Spleen (tissue), 11 donors: Measurements from ENCODE around the gene SSBP3. TPM values are rescaled to one million over a fixed set of nuclear protein-coding genes. Genes with fewer than 3 reads are reported as not detected.

ENCODE experiments used
- DNase-seq: peaks from one replicate; pipeline ENCODE4 v3.0.0-alpha.2; 2020
- H3K27ac ChIP-seq, 8 donors: fragments of 200-600 bp; sonication (generic) in 7 of 8; 1 replicate in 4 of 8; 2 replicates in 4 of 8; pipeline versions ENCODE4 v1.5.0 to v1.8.0; 2016 to 2021; ENCODE audit warnings: inconsistent platforms in 4 of 8, mild to moderate bottlenecking in 4 of 8, moderate library complexity in 1 of 8
- H3K27me3 ChIP-seq, 7 donors: fragments of 200-600 bp; sonication (generic) in 6 of 7; replicated peaks in 1 of 7; 1 replicate in 4 of 7; 2 replicates in 3 of 7; pipeline versions ENCODE4 v1.5.0 to v1.8.0; 2016 to 2021; ENCODE audit warnings: inconsistent platforms in 3 of 7, mild to moderate bottlenecking in 1 of 7
- H3K36me3 ChIP-seq, 6 donors: fragments of 200-600 bp; sonication (generic) in 5 of 6; 1 replicate in 4 of 6; 2 replicates in 2 of 6; pipeline versions ENCODE4 v1.5.0 to v1.8.0; 2016 to 2021; ENCODE audit warnings: inconsistent platforms in 2 of 6
- H3K4me1 ChIP-seq, 6 donors: fragments of 200-600 bp; sonication (generic) in 5 of 6; 1 replicate in 3 of 6; 2 replicates in 3 of 6; pipeline versions ENCODE4 v1.5.0 to v1.8.0; 2016 to 2021; ENCODE audit warnings: inconsistent platforms in 3 of 6
- H3K4me3 ChIP-seq, 8 donors: fragments of 200-600 bp; sonication (generic) in 7 of 8; 1 replicate in 4 of 8; 2 replicates in 4 of 8; pipeline versions ENCODE4 v1.5.0 to v1.8.0; 2016 to 2021; ENCODE audit warnings: inconsistent platforms in 4 of 8, mild to moderate bottlenecking in 4 of 8, moderate library complexity in 2 of 8
- H3K9me3 ChIP-seq, 8 donors: fragments of 200-600 bp; sonication (generic) in 7 of 8; 1 replicate in 4 of 8; 2 replicates in 4 of 8; pipeline versions ENCODE4 v1.5.0 to v1.8.0; 2016 to 2021; ENCODE audit warnings: inconsistent platforms in 4 of 8
- POLR2A ChIP-seq, 3 donors: fragments of 450-650 bp; IDR thresholded peaks; one replicate each; pipeline ENCODE4 v1.5.1; 2017; ENCODE audit warnings: antibody characterized with exemption in 3 of 3, mild to moderate bottlenecking in 1 of 3
- POLR2AphosphoS5 ChIP-seq, 3 donors: sonication (generic); formaldehyde crosslinking; IDR thresholded peaks; one replicate each; pipeline ENCODE4 v1.5.1; 2017; ENCODE audit warnings: antibody characterized with exemption in 3 of 3
- WGBS, 5 donors: extraction: QIAGEN DNeasy Blood & Tissue Kit in 3 of 5; methylation state at CpG; one replicate each; pipeline versions ENCODE4 v1.1.5 to v1.1.7; 2013 to 2018; 5-methylcytosine and 5-hydroxymethylcytosine counted together
- intact Hi-C: fragments of 100-400 bp; cut with DNase I; formaldehyde crosslinking; loops from one replicate; pipeline ENCODE4 v1.15.0; 2023; ENCODE audit warnings: low total_unique reads
- polyA plus RNA-seq, 3 donors: library from polyadenylated mRNA; stranded (reverse); fragments of 200-250 nt; gene quantifications; one replicate each; pipeline ENCODE4 v1.2.1, GENCODE V29; 2013
- total RNA-seq, 7 donors: library from RNA; depleted of rRNA in 3 of 7; stranded (reverse); fragments of >200 nt in 3 of 7; fragmentation: NEBNext Ultra II Directional in 4 of 7; extraction: Animal tissue kit (Norgen Biotek cat#: 25700) in 4 of 7; gene quantifications; one replicate each; pipeline versions ENCODE4 v1.1.0 to v1.2.1, GENCODE V29; 2016 to 2021
- TF ChIP-seq, protein P1 (sequence below), 11 experiments: fragments of 200-600 bp in 7 of 11; fragments of 450-650 bp in 4 of 11; sonication (generic) in 4 of 11; IDR thresholded peaks in 8 of 11; conservative IDR thresholded peaks in 3 of 11; 1 replicate in 7 of 11; 2 replicates in 4 of 11; pipeline versions ENCODE4 v1.4.0 to v1.8.0; 2016 to 2021; ENCODE audit warnings: antibody characterized with exemption in 11 of 11, inconsistent platforms in 4 of 11, mild to moderate bottlenecking in 1 of 11
- donor health status: healthy with polysubstance abuse.
- donor health status: DM: no; HTN: no; CAD: no; lungs with moderate emphysema.
- donor health status: DM: no; HTN: no; CAD: no.
- donor health status: Bipolar disorder and iron deficiency.
- donor health status: healthy.
- donor health status: DM: no; HTN: no; CAD: no.
- donor health status: DM: yes; HTN: yes; CAD: no.

The SSBP3 gene
- total and polyA plus RNA-seq, 10 donors: 14.4 to 73.5 (median 26.3) TPM

DNA sequence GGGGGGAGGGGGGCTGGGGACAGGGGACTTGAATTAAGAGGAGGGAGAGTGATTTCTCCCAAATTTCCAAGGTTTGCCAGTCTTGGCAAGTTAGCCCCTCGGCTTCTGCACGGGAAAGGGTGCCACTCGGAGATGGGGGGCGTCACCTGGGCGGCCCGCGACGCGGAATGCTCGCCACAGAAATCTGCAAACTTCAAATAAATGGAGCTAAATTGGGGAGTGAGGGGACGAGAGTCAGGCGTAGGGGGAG lies 885 bp upstream of the SSBP3 start:
- 0 to 1% (median 1%) methylated on average over 12 of the region's 12 CpGs for WGBS, 5 donors
- intact Hi-C loops: loop anchor here (5.0 kb wide), 1 partner anchor 335 kb away; no protein-coding TSS in a partner anchor
- TF ChIP-seq POLR2AphosphoS5 (IDR thresholded peaks at IDR 0.05): no peak
- TF ChIP-seq POLR2A (IDR thresholded peaks at IDR 0.05): no peak
- TF ChIP-seq, protein P1, sequence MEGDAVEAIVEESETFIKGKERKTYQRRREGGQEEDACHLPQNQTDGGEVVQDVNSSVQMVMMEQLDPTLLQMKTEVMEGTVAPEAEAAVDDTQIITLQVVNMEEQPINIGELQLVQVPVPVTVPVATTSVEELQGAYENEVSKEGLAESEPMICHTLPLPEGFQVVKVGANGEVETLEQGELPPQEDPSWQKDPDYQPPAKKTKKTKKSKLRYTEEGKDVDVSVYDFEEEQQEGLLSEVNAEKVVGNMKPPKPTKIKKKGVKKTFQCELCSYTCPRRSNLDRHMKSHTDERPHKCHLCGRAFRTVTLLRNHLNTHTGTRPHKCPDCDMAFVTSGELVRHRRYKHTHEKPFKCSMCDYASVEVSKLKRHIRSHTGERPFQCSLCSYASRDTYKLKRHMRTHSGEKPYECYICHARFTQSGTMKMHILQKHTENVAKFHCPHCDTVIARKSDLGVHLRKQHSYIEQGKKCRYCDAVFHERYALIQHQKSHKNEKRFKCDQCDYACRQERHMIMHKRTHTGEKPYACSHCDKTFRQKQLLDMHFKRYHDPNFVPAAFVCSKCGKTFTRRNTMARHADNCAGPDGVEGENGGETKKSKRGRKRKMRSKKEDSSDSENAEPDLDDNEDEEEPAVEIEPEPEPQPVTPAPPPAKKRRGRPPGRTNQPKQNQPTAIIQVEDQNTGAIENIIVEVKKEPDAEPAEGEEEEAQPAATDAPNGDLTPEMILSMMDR (IDR thresholded peaks at IDR 0.05 in 8 of 11, conservative IDR thresholded peaks at IDR 0.05 in 3 of 11): no peak
- peak; percentile 83 for DNase-seq
- Histone ChIP-seq H3K4me3 (peak overlapping the region; percentile 71 to 95 (median 84)), H3K27me3 (peaks cover 0 to 15% (median 0%) of the 10 kb centered on the region in 7 donors), H3K9me3 (no peaks in the 10 kb centered on the region), H3K36me3 (peaks cover 0 to 9% (median under 1%) of the 10 kb centered on the region in 6 donors), H3K27ac (peak overlapping the region; percentile 76 to 94 (median 90)), H3K4me1 (peaks cover 21 to 65% (median 58%) of the 10 kb centered on the region in 6 donors)

DNA sequence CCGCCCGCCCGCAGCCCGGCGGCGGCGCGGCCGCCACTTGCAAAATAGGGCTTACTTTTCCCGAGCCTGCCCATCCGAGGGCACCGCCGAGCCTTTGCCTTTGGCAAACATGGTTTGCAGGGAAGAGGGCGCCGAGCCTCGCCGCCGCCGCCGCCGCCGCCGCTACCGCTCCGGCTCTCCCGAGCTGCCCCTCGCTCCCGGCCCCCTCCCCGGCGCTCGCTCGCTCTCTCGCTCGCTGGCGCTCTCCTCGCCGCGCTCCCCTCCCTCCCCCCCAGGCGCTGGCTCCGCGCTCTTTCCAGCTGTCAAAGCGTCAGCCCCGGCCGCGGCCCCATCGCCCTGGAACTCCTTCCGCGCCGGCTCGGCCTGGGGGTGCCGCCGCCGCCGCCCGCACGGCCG lies 298 bp downstream of the SSBP3 start:
- Histone ChIP-seq H3K9me3 (no peaks in the 10 kb centered on the region), H3K4me1 (peaks cover 21 to 75% (median 62%) of the 10 kb centered on the region in 6 donors), H3K4me3 (peak overlapping the region; percentile 48 to 95 (median 84)), H3K27ac (peak overlapping the region in 6 of 8 donors; percentile 58 to 94 (median 91)), H3K36me3 (peaks cover 0 to 21% (median 6%) of the 10 kb centered on the region in 6 donors), H3K27me3 (peaks cover 0 to 15% (median 0%) of the 10 kb centered on the region in 7 donors)
- TF ChIP-seq POLR2A (IDR thresholded peaks at IDR 0.05) (no peak), POLR2AphosphoS5 (IDR thresholded peaks at IDR 0.05) (no peak)
- TF ChIP-seq, protein P1 (IDR thresholded peaks at IDR 0.05 in 8 of 11, conservative IDR thresholded peaks at IDR 0.05 in 3 of 11): no peak
- WGBS, 5 donors: 0 to 2% (median 1%) methylated on average over 21 to 57 of the region's 57 CpGs; no CpG with 5 or more reads in 2 of the 5 donors
- intact Hi-C loops: loop anchor here (5.0 kb wide), 1 partner anchor 334 kb away; no protein-coding TSS in a partner anchor
- DNase-seq: no peak

DNA sequence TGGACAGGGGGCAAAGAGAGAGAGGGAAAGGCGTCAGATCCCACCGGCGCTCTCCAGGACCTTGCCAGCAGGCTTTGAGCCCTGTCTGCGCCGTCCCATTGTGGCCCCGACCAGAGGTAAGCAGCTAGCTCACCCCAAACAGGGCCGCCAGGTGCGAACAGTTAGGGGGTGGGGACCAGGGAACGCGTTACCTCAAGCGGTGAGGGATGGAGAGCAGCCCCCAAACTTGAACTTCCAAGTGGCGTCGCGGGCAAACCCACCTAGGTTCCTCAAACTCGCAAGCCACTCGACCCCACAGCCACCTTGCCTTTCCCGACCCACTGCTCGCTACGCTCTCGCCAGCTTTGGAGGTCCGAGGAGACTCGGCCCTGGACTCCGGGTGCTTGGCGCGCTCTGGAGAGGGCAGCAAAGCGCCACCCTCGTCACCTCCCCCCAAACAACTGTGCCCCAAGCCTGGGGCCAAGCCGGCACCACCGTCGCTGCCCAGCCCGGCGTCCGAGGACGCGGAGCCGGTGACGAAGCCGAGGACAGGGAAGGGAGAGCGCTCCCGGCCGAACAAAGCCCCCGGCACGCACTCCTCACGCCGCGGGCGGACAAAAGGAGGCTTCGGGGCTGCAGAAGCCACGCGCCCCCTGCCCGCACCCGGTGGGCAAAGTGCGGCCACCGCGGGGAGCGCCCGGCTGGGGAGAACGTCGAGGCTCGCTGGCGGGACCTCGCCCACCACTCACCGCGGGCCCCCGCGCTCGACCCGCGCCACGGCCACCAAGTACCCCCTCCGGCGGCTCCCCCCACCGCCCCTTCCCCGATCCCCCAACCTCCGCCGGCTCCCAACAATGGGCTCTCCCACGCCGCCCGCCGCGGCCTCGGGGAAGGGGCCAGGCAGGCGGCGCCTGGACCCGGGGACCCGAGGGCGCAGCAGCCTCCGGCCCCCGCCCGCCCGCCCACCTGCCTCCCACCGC lies 976 bp downstream of the SSBP3 start:
- peak overlapping the region; percentile 48 to 95 (median 84) for H3K4me3 ChIP-seq
- no peaks in the 10 kb centered on the region for H3K9me3 ChIP-seq
- H3K27me3 ChIP-seq: peaks cover 0 to 15% (median 0%) of the 10 kb centered on the region in 7 donors
- WGBS, 5 donors: 2 to 7% (median 3%) methylated on average over 22 to 92 of the region's 92 CpGs
- TF ChIP-seq POLR2A (IDR thresholded peaks at IDR 0.05) (no peak), POLR2AphosphoS5 (IDR thresholded peaks at IDR 0.05) (peak in 2 of 3 donors; percentile 54 to 59)
- TF ChIP-seq, protein P1 (IDR thresholded peaks at IDR 0.05 in 8 of 11, conservative IDR thresholded peaks at IDR 0.05 in 3 of 11): peak in 1 of 11 experiments; percentile 7
- peak overlapping the region in 7 of 8 donors; percentile 36 to 94 (median 90) for H3K27ac ChIP-seq
- peaks cover 0 to 28% (median 6%) of the 10 kb centered on the region in 6 donors for H3K36me3 ChIP-seq
- peak; percentile 85 for DNase-seq
- peaks cover 21 to 82% (median 66%) of the 10 kb centered on the region in 6 donors for H3K4me1 ChIP-seq
- intact Hi-C loops: loop anchor here (5.0 kb wide), 1 partner anchor 333 kb away; no protein-coding TSS in a partner anchor

DNA sequence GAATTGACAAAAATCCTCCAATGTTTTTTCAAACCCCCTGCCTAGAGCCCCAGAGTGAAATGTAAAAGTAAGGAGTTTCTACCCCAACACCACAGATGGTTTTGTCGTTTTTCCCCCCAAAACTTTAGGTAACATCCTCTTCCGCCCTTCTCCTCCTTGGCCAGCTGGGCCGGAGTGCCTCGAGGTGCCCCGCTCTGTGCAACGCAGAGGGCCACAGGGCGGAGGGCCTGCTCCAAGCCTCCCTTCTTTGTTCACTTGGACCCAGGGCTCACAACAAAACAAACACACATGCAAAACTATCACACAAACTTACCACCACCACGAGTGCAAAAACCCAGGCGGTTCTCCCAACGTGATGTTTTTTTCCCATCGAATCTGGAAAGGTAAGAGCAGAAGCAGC lies 1.9 kb downstream of the SSBP3 start:
- intact Hi-C loops: no loop called here
- 43 to 62% (median 54%) methylated on average over 11 of the region's 11 CpGs for WGBS, 5 donors
- no peak for DNase-seq
- Histone ChIP-seq H3K27me3 (peaks cover 0 to 15% (median 0%) of the 10 kb centered on the region in 7 donors), H3K36me3 (peaks cover 0 to 37% (median 15%) of the 10 kb centered on the region in 6 donors), H3K4me1 (peaks cover 21 to 80% (median 60%) of the 10 kb centered on the region in 6 donors), H3K9me3 (no peaks in the 10 kb centered on the region), H3K27ac (peak overlapping the region in 3 of 8 donors; percentile 3 to 94 (median 14)), H3K4me3 (peak overlapping the region in 7 of 8 donors; percentile 0 to 95 (median 87))
- TF ChIP-seq, protein P1 (IDR thresholded peaks at IDR 0.05 in 8 of 11, conservative IDR thresholded peaks at IDR 0.05 in 3 of 11): no peak
- TF ChIP-seq POLR2AphosphoS5 (IDR thresholded peaks at IDR 0.05) (no peak), POLR2A (IDR thresholded peaks at IDR 0.05) (no peak)
